ENCODE results near the gene NECTIN1.

Gene NECTIN1

GRCh38 chr11:119635776-119636175 lies 93.2 kb downstream of the NECTIN1 start:
- no peak for DNase-seq

GRCh38 chr11:119635041-119635740 lies 93.8 kb downstream of the NECTIN1 start:
- DNase-seq, result no peak

GRCh38 chr11:119634301-119634700 lies 94.7 kb downstream of the NECTIN1 start:
- no peak for DNase-seq

GRCh38 chr11:119629834-119630624 lies 99.0 kb downstream of the NECTIN1 start:
- DNase-seq, result no peak

GRCh38 chr11:119629085-119629484 lies 99.9 kb downstream of the NECTIN1 start:
- no peak for DNase-seq

GRCh38 chr11:119627286-119627685 lies 101.7 kb downstream of the NECTIN1 start:
- no peak for DNase-seq

- no peak for DNase-seq
Observed at GRCh38 chr11:119626871-119627270, 102.1 kb downstream of the NECTIN1 start.

- DNase-seq, result no peak
Observed at GRCh38 chr11:119626197-119626841, 102.7 kb downstream of the NECTIN1 start.

GRCh38 chr11:119625206-119625978 lies 103.6 kb downstream of the NECTIN1 start:
- DNase-seq, result no peak

- DNase-seq, result no peak
Observed at GRCh38 chr11:119624629-119625028, 104.4 kb downstream of the NECTIN1 start.

GRCh38 chr11:119624102-119624615 lies 104.8 kb downstream of the NECTIN1 start:
- DNase-seq, result no peak

- DNase-seq, result no peak
Observed at GRCh38 chr11:119623682-119624081, 105.3 kb downstream of the NECTIN1 start.

- no peak for DNase-seq
Observed at GRCh38 chr11:119622454-119623143, 106.4 kb downstream of the NECTIN1 start.

- no peak for DNase-seq
Observed at GRCh38 chr11:119619665-119620064, 109.3 kb downstream of the NECTIN1 start.

- DNase-seq, result no peak
Observed at GRCh38 chr11:119618208-119618909, 110.6 kb downstream of the NECTIN1 start.

- no peak for DNase-seq
Observed at GRCh38 chr11:119617340-119617713, 111.7 kb downstream of the NECTIN1 start.

GRCh38 chr11:119616586-119617339 lies 112.2 kb downstream of the NECTIN1 start:
- no peak for DNase-seq

GRCh38 chr11:119615882-119616196 lies 113.2 kb downstream of the NECTIN1 start:
- DNase-seq, result no peak

GRCh38 chr11:119615003-119615881 lies 113.8 kb downstream of the NECTIN1 start:
- DNase-seq, result no peak

All from NCI-H1105 (cell line).